Measurements from ENCODE around the gene GTF2H1.
"Not testable (repeated sequence)": the region's sequence is repeated elsewhere in the genome, so short reads cannot be mapped to it uniquely, and the experiment has no call there.

- TF ChIP-seq CTCF (IDR thresholded peaks at IDR 0.05; ENCODE audit: poor library complexity); EZH2 (IDR thresholded peaks at IDR 0.05; ENCODE audit: borderline replicate concordance): not testable (repeated sequence)
Measured at GRCh38 chr11:18407400-18407799, 85.0 kb downstream of the GTF2H1 start.

Data from hepatocyte (in vitro differentiated cells).